Measurements from ENCODE around the gene PTBP2.

The PTBP2 gene

GRCh38 chr1:96727860-96728259, 6.3 kb downstream of the PTBP2 start:
- TF ChIP-seq CTCF (IDR thresholded peaks at IDR 0.05; ENCODE audit: insufficient read depth, missing control alignments) = no peak
- DNase-seq (ENCODE audit: insufficient read length, low spot score) = no peak
- no peak for FAIRE-seq

GRCh38 chr1:96730574-96731298, 9.2 kb downstream of the PTBP2 start:
- no peak for TF ChIP-seq CTCF (IDR thresholded peaks at IDR 0.05; ENCODE audit: insufficient read depth, missing control alignments)
- no peak for DNase-seq (ENCODE audit: insufficient read length, low spot score)
- FAIRE-seq = peak; percentile 85

GRCh38 chr1:96741335-96741734, 19.8 kb downstream of the PTBP2 start:
- TF ChIP-seq CTCF (IDR thresholded peaks at IDR 0.05; ENCODE audit: insufficient read depth, missing control alignments) = no peak
- DNase-seq (ENCODE audit: insufficient read length, low spot score) = no peak

GRCh38 chr1:96746440-96747420, 25.1 kb downstream of the PTBP2 start:
- DNase-seq (ENCODE audit: insufficient read length, low spot score) = no peak
- FAIRE-seq = no peak
- TF ChIP-seq CTCF (IDR thresholded peaks at IDR 0.05; ENCODE audit: insufficient read depth, missing control alignments) = no peak

More at GRCh38 chr1:96741335-96741734, 19.8 kb downstream of the PTBP2 start:
- FAIRE-seq = no peak

GRCh38 chr1:96747565-96747964, 26.0 kb downstream of the PTBP2 start:
- FAIRE-seq (no peak), DNase-seq (ENCODE audit: insufficient read length, low spot score) (no peak)
- TF ChIP-seq CTCF (IDR thresholded peaks at IDR 0.05; ENCODE audit: insufficient read depth, missing control alignments) = no peak

- FAIRE-seq (no peak), DNase-seq (ENCODE audit: insufficient read length, low spot score) (no peak)
- TF ChIP-seq CTCF (IDR thresholded peaks at IDR 0.05; ENCODE audit: insufficient read depth, missing control alignments) = no peak
Measured at GRCh38 chr1:96748078-96748477, 26.5 kb downstream of the PTBP2 start.
